ENCODE results near the gene CACNB4. TPM values are rescaled to one million over a fixed set of nuclear protein-coding genes. Genes with fewer than 3 reads are reported as not detected.
"Not testable (repeated sequence)": the region's sequence is repeated elsewhere in the genome, so short reads cannot be mapped to it uniquely, and the experiment has no call there.

The CACNB4 gene
- total RNA-seq, 1 donor = 0.54 TPM

DNA sequence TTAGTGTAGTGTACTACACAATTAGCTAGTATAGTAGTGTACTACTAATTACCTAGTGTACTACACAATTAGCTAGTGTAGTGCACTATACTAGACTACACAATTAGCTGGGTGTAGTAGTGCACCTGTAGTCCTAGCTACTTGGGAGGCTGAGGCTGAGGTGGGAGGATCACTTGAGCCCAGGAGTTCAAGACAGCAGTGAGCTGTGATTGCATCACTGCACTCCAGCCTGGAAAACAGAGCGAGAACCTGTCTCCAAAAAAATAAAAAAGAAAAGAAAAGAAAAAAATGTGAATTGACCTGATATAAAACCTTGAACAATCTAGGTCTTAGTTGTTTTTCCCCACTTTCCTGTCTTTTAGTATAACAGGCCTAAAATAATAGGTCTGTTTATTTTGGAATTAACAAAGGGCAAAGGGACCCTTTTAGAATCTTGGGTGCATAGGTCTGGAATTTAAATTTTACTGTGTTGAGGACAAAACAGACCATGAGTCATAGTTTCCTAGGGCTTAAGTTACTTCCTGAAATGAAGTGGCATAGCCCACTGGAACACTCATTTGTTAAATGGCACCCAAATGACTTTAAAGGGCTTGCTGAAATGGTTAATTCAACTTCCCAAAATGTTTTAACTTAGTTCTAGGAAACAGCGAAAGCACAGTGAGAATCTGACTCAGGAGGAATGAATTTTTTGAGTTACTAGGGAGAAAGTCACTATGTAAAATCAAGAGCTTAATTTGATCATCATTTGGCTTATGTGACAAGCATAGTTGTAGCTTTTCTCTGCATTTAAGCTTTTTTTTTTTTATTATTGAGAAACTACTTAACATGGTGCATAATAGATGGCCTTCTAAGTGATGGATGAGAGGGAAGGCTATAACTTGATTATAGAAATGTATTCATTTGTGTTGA, 219.9 kb downstream of the CACNB4 start:
- DNase-seq (ENCODE audit: low read depth in 2 of 3, low spot score in 2 of 3) = peak in 2 of 3 donors; percentile 43 to 62

DNA sequence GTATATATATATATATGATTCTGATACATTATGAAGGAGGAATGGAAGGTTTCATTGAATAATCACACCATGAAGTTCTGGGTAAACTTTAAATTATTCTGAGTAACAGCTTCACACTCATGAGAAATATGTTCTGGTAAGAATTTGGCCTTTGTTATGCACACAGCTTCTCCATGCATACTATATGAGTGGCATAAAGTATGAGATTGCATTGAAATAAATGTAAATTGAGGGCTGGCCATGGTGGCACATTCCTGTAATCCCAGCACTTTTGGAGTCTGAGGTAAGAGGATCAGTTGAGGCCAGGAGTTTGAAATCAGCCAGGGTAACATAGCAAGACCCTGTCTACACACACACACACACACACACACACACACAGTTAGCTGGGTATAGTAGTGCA, 220.6 kb downstream of the CACNB4 start:
- DNase-seq (ENCODE audit: low read depth in 2 of 3, low spot score in 2 of 3) = no peak

- not testable (repeated sequence) for DNase-seq (ENCODE audit: low read depth in 2 of 3, low spot score in 2 of 3)
Measured at GRCh38 chr2:151875631-151876030, 223.2 kb downstream of the CACNB4 start.

DNA sequence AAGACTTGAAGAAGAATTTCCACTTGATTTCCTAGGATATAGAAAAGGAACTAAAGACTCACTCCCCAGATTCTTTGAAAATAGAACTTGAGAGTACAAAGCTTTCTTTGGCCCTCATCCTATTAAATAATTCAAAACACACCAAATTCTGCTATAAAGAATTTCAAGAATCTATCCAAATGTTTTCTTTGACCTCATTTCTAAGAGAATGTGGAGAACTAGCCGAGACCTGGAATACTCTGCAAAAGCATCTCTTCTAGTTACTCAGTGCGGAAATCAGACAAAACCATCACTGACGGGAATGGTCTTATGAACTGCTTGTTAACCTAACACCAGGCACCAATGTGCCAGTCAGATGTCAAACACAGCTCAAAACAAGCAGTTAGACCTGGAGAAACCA, 226.4 kb downstream of the CACNB4 start:
- no peak for DNase-seq (ENCODE audit: low read depth in 2 of 3, low spot score in 2 of 3)

DNA sequence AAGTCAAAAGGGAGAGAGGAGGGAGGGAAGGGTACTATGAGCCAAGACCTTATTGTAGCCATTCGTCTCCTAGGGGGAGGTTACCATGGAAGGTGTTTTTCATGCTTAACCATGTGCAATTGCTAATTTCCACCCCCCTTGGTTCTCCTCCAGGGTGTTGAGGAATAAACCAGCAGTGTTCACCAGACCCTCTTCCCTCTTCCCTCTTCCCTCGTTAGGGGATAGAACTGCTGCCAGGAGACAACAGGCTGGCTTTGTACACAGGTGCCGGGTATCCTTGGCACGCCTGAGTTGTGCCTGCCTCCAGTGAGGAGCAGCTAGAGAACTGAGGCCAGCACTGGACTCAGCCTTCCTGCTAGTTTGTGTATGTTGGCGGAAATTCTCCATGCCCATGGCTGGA, 229.6 kb downstream of the CACNB4 start:
- no peak for DNase-seq (ENCODE audit: low read depth in 2 of 3, low spot score in 2 of 3)

GRCh38 chr2:151862700-151863099, 236.1 kb downstream of the CACNB4 start:
- no peak for DNase-seq (ENCODE audit: low read depth in 2 of 3, low spot score in 2 of 3)

DNA sequence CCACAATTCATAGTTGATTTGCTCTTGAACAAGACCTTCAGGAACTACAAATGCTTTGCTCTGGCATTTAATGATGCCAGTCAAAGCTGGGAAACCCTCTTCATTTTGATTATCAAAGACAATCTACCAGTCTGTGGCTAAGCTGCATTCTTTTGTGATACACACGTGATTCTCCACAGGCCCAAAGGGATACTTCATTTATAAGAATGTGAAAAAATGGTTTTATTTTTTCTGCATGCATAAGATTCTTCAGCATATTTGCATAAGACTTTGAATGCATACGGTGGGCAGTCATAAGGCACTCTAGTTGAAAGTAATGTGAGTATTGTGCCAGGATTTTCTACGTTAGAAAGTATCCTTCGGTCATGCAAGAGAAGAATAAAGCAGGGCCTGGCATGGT, 237.7 kb downstream of the CACNB4 start:
- DNase-seq (ENCODE audit: low read depth in 2 of 3, low spot score in 2 of 3) = no peak

GRCh38 chr2:151860613-151861146, 238.2 kb downstream of the CACNB4 start:
- DNase-seq (ENCODE audit: low read depth in 2 of 3, low spot score in 2 of 3) = no peak

- no peak for DNase-seq (ENCODE audit: low read depth in 2 of 3, low spot score in 2 of 3)
Measured at GRCh38 chr2:151860210-151860609, 238.6 kb downstream of the CACNB4 start.

DNA sequence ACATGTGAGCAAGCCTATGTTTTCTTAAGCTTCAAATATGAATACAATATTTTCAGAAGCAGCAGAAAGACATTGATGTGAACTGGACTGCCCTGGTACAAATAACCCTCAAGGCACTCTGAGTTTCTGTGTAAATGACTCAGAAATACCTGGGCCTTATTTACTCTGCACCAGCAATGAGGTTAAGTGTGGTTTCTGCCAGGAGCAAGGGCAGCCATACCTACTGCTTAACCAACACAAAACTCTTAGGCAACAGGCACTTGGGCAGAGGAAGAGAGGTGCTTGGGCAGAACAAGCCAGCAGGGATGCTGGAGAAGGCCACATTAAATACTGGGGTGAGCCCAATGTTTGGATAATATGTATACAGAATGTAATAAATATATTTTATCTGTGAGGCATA, 241.2 kb downstream of the CACNB4 start:
- DNase-seq (ENCODE audit: low read depth in 2 of 3, low spot score in 2 of 3) = no peak

DNA sequence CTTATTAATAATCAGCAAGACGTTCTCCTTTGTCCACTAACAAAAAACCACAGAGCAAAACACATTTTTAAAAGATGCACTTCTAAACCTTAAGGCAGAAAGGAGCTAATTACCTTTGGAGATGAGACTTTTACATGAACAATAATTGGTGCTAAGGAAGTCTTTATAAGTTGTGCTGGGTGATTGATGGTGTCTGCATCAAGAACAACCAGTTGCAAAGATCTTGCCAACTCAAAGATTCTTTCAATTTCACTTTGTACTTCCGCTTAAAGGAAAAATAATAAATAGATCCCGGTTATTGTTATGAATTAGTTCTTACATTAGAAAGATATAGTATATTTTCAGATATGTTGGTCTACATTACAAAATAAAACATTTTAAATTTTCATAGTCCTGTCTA, 243.7 kb downstream of the CACNB4 start:
- no peak for DNase-seq (ENCODE audit: low read depth in 2 of 3, low spot score in 2 of 3)

DNA sequence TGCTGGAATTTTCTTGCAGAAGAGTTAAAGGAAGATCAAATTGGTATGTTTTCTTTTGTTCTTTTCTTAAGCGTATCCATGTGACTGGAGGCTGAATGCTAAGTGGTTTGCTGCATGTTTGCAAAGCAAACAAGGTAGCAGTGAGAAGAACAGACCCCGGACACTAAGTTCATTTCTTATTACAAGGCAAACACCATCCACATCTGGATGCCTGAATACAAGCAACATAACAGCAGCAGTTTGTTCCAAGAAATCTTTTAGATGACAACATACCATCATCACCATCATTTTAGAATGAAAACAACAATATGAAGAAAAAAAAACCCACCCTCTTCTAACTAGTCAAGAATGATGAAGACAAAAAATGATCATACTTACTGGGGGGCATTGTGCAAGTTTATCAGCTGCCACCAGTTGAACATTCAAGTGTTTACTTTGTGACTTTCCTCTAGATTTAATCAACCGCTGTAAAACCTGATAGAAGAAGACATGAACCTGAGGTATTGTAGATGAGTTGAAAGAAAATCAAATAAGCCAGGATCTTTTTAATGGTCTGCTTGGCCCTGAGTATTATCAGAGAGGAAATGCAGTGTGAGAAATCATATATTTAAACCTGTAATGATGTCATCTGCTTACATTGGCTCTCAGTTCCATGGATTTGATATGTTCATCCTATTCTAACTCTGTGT, 245.6 kb downstream of the CACNB4 start:
- DNase-seq (ENCODE audit: low read depth in 2 of 3, low spot score in 2 of 3) = no peak

DNA sequence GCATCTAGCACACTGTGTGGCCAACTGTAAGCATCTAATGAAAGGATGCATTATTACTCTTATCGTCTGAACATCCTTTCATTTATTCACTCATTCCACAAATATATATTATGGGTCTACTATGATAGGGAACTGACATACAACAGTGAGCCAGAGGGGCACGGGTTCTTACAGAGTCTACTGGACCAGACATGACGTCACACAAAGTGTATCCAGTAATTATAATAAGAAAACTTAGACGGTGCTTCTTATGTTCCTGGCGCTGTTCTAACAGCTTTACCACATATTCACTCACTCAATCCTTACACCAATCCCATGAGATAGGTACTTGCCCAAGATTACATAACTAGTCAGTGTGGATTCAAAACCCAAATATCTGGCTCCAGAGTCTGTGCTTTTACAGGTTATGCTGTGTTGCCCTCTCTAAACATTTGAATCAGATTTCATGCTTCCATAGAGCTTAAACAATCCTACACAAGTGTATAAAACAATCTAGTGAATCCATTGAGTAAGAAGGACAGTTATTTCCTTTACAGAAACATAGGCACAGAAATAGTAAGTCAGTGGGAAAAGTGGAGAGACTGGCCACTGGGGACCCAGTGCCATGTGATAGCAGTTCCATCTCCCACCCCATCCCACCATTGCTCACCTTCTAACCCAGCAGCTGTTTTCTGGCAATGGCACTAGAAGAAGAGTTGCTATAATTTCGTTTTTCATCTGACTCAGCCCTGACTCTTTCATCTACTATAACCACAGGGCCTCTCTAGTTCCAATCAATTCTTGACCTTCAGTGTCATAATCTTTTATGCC, 246.4 kb downstream of the CACNB4 start:
- DNase-seq (ENCODE audit: low read depth in 2 of 3, low spot score in 2 of 3) = no peak

GRCh38 chr2:151851761-151852160, 247.1 kb downstream of the CACNB4 start:
- DNase-seq (ENCODE audit: low read depth in 2 of 3, low spot score in 2 of 3) = no peak

DNA sequence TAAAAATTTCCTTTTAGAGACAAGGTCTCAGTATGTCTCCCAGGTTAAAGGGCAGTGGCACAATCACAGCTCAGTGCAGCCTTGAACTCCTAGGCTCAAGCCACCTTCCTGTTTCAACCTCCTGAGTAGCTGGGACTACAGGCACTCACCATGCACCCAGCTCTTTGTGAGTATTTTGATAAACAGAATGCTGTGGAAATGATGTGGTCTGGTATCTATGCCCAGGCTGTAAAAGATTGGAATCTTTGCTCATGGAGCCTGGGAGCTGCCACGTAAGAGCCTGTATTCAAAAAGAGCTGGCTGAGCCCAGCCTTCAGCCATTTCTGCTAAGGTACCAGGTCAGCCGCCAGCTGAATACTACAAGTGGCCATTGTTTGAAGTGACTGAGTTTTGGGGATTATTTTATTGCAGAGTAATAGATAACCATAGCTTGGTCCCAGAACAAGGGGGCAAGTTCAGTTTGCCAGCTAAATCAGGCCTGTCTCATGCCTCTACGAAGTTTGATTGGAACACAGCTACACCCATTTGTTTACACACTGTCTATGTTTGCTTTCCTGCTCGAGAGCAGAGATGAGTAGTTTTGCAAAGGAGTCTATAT, 249.3 kb downstream of the CACNB4 start:
- DNase-seq (ENCODE audit: low read depth in 2 of 3, low spot score in 2 of 3) = no peak

GRCh38 chr2:151845884-151846283, 253.0 kb downstream of the CACNB4 start:
- no peak for DNase-seq (ENCODE audit: low read depth in 2 of 3, low spot score in 2 of 3)

- DNase-seq (ENCODE audit: low read depth in 2 of 3, low spot score in 2 of 3) = no peak
Measured at GRCh38 chr2:151845481-151845880, 253.4 kb downstream of the CACNB4 start.

- DNase-seq (ENCODE audit: low read depth in 2 of 3, low spot score in 2 of 3) = no peak
Measured at GRCh38 chr2:151844211-151844896, 254.5 kb downstream of the CACNB4 start.

DNA sequence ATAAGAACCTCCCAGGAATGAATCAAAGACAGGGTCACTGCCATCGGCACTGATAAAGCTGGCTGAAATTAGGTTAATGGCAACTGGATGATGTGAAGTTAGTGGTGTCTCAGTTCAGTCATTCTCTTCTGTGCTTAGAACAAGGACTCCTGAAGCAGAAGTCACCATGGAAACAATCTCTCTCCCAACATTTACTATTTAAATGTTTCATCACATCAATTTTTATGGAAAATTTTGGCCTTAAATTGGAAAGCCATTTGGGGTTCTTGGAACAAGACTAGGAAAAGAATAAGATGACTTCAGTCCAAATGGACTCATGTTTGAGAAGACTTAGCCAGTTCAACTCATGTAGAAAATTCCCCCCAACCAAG, 255.2 kb downstream of the CACNB4 start:
- no peak for DNase-seq (ENCODE audit: low read depth in 2 of 3, low spot score in 2 of 3)

All from hematopoietic multipotent progenitor cell (in vitro differentiated cells).